Panc1 (cell line): Measurements from ENCODE around the gene NCKAP1.
"Not testable (repeated sequence)": the region's sequence is repeated elsewhere in the genome, so short reads cannot be mapped to it uniquely, and the experiment has no call there.

Experiments
- POLR2AphosphoS5 ChIP-seq: IDR thresholded peaks from 2 replicates; pipeline ENCODE4 v1.6.1; 2012; ENCODE audit warnings: mild to moderate bottlenecking, low read depth, low read length, moderate library complexity
- SIN3A ChIP-seq: IDR thresholded peaks from 2 replicates; pipeline ENCODE4 v1.6.1; 2012; ENCODE audit warnings: low read depth, mild to moderate bottlenecking, low read length, moderate library complexity, borderline replicate concordance; ENCODE audit not compliant: insufficient read depth
- TCF7L2 ChIP-seq: IDR thresholded peaks from 2 replicates; pipeline ENCODE4 v1.6.1; 2011; ENCODE audit warnings: mild to moderate bottlenecking, low read depth, low read length, inconsistent platforms
- TF ChIP-seq, protein P1 (sequence below): fragments of 450-650 bp; IDR thresholded peaks from 2 replicates; pipeline ENCODE4 v1.5.1; 2017; ENCODE audit warnings: mild to moderate bottlenecking

DNA sequence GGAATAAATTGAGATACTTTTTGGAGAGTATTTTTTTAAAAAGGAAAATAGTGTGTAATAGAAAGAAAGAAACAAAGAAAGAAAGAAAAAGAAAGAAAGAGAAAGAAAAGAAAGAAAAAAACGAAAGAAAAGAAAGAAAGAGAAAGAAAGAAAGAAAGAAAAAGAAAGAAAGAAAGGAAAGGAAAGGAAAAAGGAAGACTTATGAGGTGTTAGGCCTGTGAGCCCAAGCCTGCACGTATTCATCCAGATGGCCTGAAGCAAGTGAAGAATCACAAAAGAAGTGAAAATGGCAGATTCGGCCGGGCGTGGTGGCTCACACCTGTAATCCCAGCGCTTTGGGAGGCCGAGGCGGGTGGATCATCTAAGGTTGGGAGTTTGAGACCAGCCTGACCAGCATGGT, 5.3 kb upstream of the NCKAP1 start:
- TF ChIP-seq, protein P1, sequence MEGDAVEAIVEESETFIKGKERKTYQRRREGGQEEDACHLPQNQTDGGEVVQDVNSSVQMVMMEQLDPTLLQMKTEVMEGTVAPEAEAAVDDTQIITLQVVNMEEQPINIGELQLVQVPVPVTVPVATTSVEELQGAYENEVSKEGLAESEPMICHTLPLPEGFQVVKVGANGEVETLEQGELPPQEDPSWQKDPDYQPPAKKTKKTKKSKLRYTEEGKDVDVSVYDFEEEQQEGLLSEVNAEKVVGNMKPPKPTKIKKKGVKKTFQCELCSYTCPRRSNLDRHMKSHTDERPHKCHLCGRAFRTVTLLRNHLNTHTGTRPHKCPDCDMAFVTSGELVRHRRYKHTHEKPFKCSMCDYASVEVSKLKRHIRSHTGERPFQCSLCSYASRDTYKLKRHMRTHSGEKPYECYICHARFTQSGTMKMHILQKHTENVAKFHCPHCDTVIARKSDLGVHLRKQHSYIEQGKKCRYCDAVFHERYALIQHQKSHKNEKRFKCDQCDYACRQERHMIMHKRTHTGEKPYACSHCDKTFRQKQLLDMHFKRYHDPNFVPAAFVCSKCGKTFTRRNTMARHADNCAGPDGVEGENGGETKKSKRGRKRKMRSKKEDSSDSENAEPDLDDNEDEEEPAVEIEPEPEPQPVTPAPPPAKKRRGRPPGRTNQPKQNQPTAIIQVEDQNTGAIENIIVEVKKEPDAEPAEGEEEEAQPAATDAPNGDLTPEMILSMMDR = not testable (repeated sequence)
- TF ChIP-seq SIN3A, POLR2AphosphoS5, TCF7L2: not testable (repeated sequence)
